ENCODE results near the gene CASP8. TPM values are rescaled to one million over a fixed set of nuclear protein-coding genes. Genes with fewer than 3 reads are reported as not detected.

CASP8 gene
- total RNA-seq, 1 donor from 2014 or later: 2.1 TPM

GRCh38 chr2:201313362-201313761 lies 53.0 kb downstream of the CASP8 start:
- H3K9ac ChIP-seq: no peak overlapping the region
- Mint-ChIP-seq H3K9me3 (peaks cover 2% of the 10 kb centered on the region), H3K4me3 (no peak overlapping the region), H3K27me3 (ENCODE audit: insufficient read depth, low read depth) (no peaks in the 10 kb centered on the region), H3K27ac (no peak overlapping the region), H3K36me3 (no peaks in the 10 kb centered on the region), H3K4me1 (no peaks in the 10 kb centered on the region)
- no peaks in the 10 kb centered on the region for H4K20me1 ChIP-seq (ENCODE audit: low read depth)
- no peak overlapping the region for H3K27ac ChIP-seq
- no peaks in the 10 kb centered on the region for H3K4me1 ChIP-seq
- no peak for DNase-seq (ENCODE audit: low spot score)
- TF ChIP-seq EZH2phosphoT487 (IDR thresholded peaks at IDR 0.05) (no peak), CTCF (IDR thresholded peaks at IDR 0.05) (no peak), EZH2 (IDR thresholded peaks at IDR 0.05) (no peak)
- H3K4me3 ChIP-seq: no peak overlapping the region
- H2AFZ ChIP-seq (replicated peaks): no peak overlapping the region
- no peaks in the 10 kb centered on the region for H3F3A ChIP-seq (ENCODE audit: low read depth)
- H3K4me2 ChIP-seq: no peak overlapping the region
- H3K36me3 ChIP-seq: no peaks in the 10 kb centered on the region
- H3K9me3 ChIP-seq (ENCODE audit: low read depth): no peaks in the 10 kb centered on the region
- H3K27me3 ChIP-seq: no peaks in the 10 kb centered on the region
- H3K79me2 ChIP-seq (ENCODE audit: low read depth): no peaks in the 10 kb centered on the region

- H3K36me3 Mint-ChIP-seq: no peaks in the 10 kb centered on the region
- H3K4me3 Mint-ChIP-seq: no peak overlapping the region
- Histone ChIP-seq H3K9me3 (ENCODE audit: low read depth) (no peaks in the 10 kb centered on the region), H3K4me1 (no peaks in the 10 kb centered on the region), H4K20me1 (ENCODE audit: low read depth) (no peaks in the 10 kb centered on the region), H3K27ac (no peak overlapping the region), H2AFZ (replicated peaks) (no peak overlapping the region), H3F3A (ENCODE audit: low read depth) (no peaks in the 10 kb centered on the region), H3K9ac (no peak overlapping the region), H3K79me2 (ENCODE audit: low read depth) (no peaks in the 10 kb centered on the region), H3K4me2 (no peak overlapping the region), H3K4me3 (no peak overlapping the region), H3K27me3 (no peaks in the 10 kb centered on the region), H3K36me3 (no peaks in the 10 kb centered on the region)
- H3K4me1 Mint-ChIP-seq: no peaks in the 10 kb centered on the region
- H3K27ac Mint-ChIP-seq: no peak overlapping the region
- TF ChIP-seq EZH2 (IDR thresholded peaks at IDR 0.05) (no peak), EZH2phosphoT487 (IDR thresholded peaks at IDR 0.05) (no peak), CTCF (IDR thresholded peaks at IDR 0.05) (no peak)
- DNase-seq (ENCODE audit: low spot score): no peak
- no peaks in the 10 kb centered on the region for H3K27me3 Mint-ChIP-seq (ENCODE audit: insufficient read depth, low read depth)
- peaks cover 17% of the 10 kb centered on the region for H3K9me3 Mint-ChIP-seq
These were observed 59.2 kb downstream of the CASP8 start for GRCh38 chr2:201319511-201319910.

GRCh38 chr2:201320257-201320656 lies 59.9 kb downstream of the CASP8 start:
- Histone ChIP-seq H2AFZ (replicated peaks) (no peak overlapping the region), H3K9me3 (ENCODE audit: low read depth) (no peaks in the 10 kb centered on the region), H3K4me3 (no peak overlapping the region), H3K4me2 (no peak overlapping the region), H3K4me1 (no peaks in the 10 kb centered on the region), H3F3A (ENCODE audit: low read depth) (no peaks in the 10 kb centered on the region), H3K79me2 (ENCODE audit: low read depth) (no peaks in the 10 kb centered on the region), H3K27ac (no peak overlapping the region), H4K20me1 (ENCODE audit: low read depth) (no peaks in the 10 kb centered on the region), H3K27me3 (no peaks in the 10 kb centered on the region), H3K9ac (no peak overlapping the region), H3K36me3 (no peaks in the 10 kb centered on the region)
- Mint-ChIP-seq H3K27ac (no peak overlapping the region), H3K9me3 (peaks cover 20% of the 10 kb centered on the region), H3K4me1 (no peaks in the 10 kb centered on the region), H3K4me3 (no peak overlapping the region), H3K36me3 (no peaks in the 10 kb centered on the region), H3K27me3 (ENCODE audit: insufficient read depth, low read depth) (no peaks in the 10 kb centered on the region)
- DNase-seq (ENCODE audit: low spot score): no peak
- TF ChIP-seq EZH2phosphoT487 (IDR thresholded peaks at IDR 0.05): no peak
- no peak for TF ChIP-seq EZH2 (IDR thresholded peaks at IDR 0.05)
- no peak for TF ChIP-seq CTCF (IDR thresholded peaks at IDR 0.05)
